ENCODE data around the gene ELMOD3.
A peak's percentile ranks its signal among the peaks of the same experiment; 100 is the strongest.

DNA sequence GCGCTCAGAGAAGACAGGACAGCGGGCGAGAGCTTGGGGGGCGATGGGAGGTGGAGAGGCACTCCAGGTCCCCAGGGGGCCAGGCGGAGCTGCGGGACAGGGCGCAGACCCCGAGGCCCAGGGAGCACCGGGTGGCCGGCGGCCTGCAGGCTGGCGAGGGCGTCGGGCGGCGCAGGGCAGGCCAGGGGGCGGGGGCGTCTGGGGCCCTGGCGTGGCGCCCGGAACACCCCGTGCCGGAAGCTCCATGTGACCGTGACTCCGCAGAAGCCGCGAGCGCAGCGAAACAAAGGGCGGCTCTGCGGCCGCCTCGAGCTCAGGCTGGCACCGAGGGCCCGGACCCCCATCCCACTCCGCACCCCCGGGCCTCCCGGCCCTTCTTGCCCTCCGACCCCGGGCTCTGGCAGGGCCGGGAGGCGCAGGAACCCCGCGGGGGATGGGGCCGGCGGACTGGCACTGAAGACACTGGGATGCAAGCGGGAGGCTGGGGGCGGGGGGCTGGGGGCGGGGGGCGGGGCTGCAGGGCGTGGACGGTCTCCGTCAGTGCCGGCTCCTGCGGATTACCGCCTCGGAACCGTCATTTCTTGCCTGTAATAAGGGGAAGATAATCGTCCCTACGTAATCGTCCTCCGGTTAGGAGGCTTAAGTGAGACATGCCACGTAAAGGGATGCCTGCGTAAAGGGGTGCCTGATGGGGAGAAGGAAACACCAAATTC, 83.1 kb downstream of the ELMOD3 start:
- TF ChIP-seq, protein P1, sequence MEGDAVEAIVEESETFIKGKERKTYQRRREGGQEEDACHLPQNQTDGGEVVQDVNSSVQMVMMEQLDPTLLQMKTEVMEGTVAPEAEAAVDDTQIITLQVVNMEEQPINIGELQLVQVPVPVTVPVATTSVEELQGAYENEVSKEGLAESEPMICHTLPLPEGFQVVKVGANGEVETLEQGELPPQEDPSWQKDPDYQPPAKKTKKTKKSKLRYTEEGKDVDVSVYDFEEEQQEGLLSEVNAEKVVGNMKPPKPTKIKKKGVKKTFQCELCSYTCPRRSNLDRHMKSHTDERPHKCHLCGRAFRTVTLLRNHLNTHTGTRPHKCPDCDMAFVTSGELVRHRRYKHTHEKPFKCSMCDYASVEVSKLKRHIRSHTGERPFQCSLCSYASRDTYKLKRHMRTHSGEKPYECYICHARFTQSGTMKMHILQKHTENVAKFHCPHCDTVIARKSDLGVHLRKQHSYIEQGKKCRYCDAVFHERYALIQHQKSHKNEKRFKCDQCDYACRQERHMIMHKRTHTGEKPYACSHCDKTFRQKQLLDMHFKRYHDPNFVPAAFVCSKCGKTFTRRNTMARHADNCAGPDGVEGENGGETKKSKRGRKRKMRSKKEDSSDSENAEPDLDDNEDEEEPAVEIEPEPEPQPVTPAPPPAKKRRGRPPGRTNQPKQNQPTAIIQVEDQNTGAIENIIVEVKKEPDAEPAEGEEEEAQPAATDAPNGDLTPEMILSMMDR (tag by site-specific recombination; IDR thresholded peaks at IDR 0.05), result no peak
- TF ChIP-seq GFI1B (tag by site-specific recombination; IDR thresholded peaks at IDR 0.05), result no peak
- no peak for TF ChIP-seq ZNF558 (tag by site-specific recombination; IDR thresholded peaks at IDR 0.05)
- TF ChIP-seq, protein P2, sequence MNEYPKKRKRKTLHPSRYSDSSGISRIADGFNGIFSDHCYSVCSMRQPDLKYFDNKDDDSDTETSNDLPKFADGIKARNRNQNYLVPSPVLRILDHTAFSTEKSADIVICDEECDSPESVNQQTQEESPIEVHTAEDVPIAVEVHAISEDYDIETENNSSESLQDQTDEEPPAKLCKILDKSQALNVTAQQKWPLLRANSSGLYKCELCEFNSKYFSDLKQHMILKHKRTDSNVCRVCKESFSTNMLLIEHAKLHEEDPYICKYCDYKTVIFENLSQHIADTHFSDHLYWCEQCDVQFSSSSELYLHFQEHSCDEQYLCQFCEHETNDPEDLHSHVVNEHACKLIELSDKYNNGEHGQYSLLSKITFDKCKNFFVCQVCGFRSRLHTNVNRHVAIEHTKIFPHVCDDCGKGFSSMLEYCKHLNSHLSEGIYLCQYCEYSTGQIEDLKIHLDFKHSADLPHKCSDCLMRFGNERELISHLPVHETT (tag by site-specific recombination; IDR thresholded peaks at IDR 0.05), result no peak
- TF ChIP-seq, protein P3, sequence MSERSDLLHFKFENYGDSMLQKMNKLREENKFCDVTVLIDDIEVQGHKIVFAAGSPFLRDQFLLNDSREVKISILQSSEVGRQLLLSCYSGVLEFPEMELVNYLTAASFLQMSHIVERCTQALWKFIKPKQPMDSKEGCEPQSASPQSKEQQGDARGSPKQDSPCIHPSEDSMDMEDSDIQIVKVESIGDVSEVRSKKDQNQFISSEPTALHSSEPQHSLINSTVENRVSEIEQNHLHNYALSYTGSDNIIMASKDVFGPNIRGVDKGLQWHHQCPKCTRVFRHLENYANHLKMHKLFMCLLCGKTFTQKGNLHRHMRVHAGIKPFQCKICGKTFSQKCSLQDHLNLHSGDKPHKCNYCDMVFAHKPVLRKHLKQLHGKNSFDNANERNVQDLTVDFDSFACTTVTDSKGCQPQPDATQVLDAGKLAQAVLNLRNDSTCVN (tag by site-specific recombination; optimal IDR thresholded peaks at IDR 0.05), result peak; percentile 18
- TF ChIP-seq, protein P4, sequence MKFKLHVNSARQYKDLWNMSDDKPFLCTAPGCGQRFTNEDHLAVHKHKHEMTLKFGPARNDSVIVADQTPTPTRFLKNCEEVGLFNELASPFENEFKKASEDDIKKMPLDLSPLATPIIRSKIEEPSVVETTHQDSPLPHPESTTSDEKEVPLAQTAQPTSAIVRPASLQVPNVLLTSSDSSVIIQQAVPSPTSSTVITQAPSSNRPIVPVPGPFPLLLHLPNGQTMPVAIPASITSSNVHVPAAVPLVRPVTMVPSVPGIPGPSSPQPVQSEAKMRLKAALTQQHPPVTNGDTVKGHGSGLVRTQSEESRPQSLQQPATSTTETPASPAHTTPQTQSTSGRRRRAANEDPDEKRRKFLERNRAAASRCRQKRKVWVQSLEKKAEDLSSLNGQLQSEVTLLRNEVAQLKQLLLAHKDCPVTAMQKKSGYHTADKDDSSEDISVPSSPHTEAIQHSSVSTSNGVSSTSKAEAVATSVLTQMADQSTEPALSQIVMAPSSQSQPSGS (tag by site-specific recombination; IDR thresholded peaks at IDR 0.05; ENCODE audit: low read depth), result no peak
- no peak for TF ChIP-seq ZNF302 (tag by site-specific recombination; IDR thresholded peaks at IDR 0.05; ENCODE audit: low read depth)
- no peak for TF ChIP-seq ZNF24 (tag by site-specific recombination; IDR thresholded peaks at IDR 0.05)
- TF ChIP-seq, protein P5, sequence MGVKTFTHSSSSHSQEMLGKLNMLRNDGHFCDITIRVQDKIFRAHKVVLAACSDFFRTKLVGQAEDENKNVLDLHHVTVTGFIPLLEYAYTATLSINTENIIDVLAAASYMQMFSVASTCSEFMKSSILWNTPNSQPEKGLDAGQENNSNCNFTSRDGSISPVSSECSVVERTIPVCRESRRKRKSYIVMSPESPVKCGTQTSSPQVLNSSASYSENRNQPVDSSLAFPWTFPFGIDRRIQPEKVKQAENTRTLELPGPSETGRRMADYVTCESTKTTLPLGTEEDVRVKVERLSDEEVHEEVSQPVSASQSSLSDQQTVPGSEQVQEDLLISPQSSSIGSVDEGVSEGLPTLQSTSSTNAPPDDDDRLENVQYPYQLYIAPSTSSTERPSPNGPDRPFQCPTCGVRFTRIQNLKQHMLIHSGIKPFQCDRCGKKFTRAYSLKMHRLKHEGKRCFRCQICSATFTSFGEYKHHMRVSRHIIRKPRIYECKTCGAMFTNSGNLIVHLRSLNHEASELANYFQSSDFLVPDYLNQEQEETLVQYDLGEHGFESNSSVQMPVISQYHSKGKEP (tag by site-specific recombination; IDR thresholded peaks at IDR 0.05), result no peak

Measured in HEK293 (cell line).